Mesothelial cell of epicardium (in vitro differentiated cells): ENCODE data around the gene CALHM2. TPM values are rescaled to one million over a fixed set of nuclear protein-coding genes. Genes with fewer than 3 reads are reported as not detected.

Source experiments
- DNase-seq, 2 experiments: peaks; one replicate each; pipeline ENCODE4 v3.0.0; 2021; ENCODE audit warnings: low spot score in 2 of 2; ENCODE audit not compliant: unreplicated experiment in 2 of 2
- H3K27ac Mint-ChIP-seq: 2 replicates; pipeline ENCODE4 v1.8.0; 2021; ENCODE audit warnings: mixed read lengths
- H3K27me3 Mint-ChIP-seq: 2 replicates; pipeline ENCODE4 v1.8.0; 2021; ENCODE audit warnings: low read depth, mixed read lengths
- H3K36me3 Mint-ChIP-seq: 2 replicates; pipeline ENCODE4 v1.8.0; 2021; ENCODE audit warnings: mixed read lengths
- H3K4me1 Mint-ChIP-seq: 2 replicates; pipeline ENCODE4 v1.8.0; 2021; ENCODE audit warnings: mixed read lengths
- H3K4me3 Mint-ChIP-seq: 2 replicates; pipeline ENCODE4 v1.8.0; 2021; ENCODE audit warnings: mild to moderate bottlenecking, moderate library complexity, mixed read lengths
- H3K9me3 Mint-ChIP-seq: 2 replicates; pipeline ENCODE4 v1.8.0; 2021; ENCODE audit warnings: mixed read lengths
- CTCF ChIP-seq: fragments of 200-600 bp; sonication (generic); IDR thresholded peaks from one replicate; pipeline ENCODE4 v1.5.0; 2021; ENCODE audit warnings: antibody characterized with exemption; ENCODE audit not compliant: unreplicated experiment
- total RNA-seq: library from RNA; stranded (reverse); gene quantifications from 3 replicates; pipeline ENCODE4 v1.2.1, GENCODE V29; 2021

The CALHM2 gene
- total RNA-seq, 1 donor from 2014 or later = 4.3 TPM

DNA sequence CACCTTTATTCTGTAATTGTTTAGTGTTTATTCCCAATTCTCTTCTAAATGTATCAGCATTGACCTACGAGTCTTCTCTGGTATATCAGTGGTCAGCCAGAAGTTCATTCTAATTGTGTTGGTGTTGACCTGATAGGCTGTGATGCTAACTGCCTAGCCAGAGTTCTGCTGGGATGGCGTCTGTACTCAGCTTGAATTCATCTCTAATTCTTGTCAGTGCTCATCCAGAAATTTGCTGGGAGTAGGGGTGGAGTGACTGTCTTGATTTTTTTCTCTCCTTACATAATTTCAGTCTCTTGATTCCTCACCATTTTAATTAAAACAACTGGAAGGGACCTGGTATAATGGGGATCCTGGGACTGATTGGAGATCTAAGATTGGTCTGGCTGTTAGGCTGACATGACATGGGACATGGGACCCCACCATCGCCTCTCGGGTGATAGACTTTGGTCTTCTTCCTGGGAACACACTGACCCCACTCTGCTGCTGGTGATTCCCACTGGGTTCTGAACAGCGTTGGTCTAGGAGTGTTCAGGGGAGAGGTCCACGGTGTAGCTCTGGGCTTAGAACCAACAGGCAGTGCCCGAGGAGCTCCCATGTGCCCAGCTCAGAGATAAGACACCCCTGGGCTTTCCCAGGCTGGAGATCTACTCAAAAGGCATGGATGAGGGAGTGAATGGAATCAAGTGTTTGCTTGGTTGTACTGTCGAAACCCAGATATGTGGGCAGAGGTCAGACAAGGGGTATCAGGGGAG, 45.2 kb upstream of the CALHM2 start:
- Mint-ChIP-seq H3K4me3 (no peak overlapping the region), H3K36me3 (no peaks in the 10 kb centered on the region), H3K9me3 (no peaks in the 10 kb centered on the region), H3K4me1 (peaks cover 13% of the 10 kb centered on the region), H3K27me3 (peaks cover 85% of the 10 kb centered on the region), H3K27ac (no peak overlapping the region)
- no peak for TF ChIP-seq CTCF
- DNase-seq = no peak

- no peak overlapping the region for H3K27ac Mint-ChIP-seq
- peak overlapping the region; percentile 68 for H3K4me3 Mint-ChIP-seq
- H3K27me3 Mint-ChIP-seq = peaks cover 77% of the 10 kb centered on the region
Measured at GRCh38 chr10:103495321-103495720, 43.2 kb upstream of the CALHM2 start.

GRCh38 chr10:103493916-103494877, 42.0 kb upstream of the CALHM2 start:
- Mint-ChIP-seq H3K4me3 (peak overlapping the region; percentile 68), H3K27me3 (peaks cover 69% of the 10 kb centered on the region), H3K9me3 (no peaks in the 10 kb centered on the region), H3K4me1 (peaks cover 25% of the 10 kb centered on the region), H3K27ac (no peak overlapping the region), H3K36me3 (no peaks in the 10 kb centered on the region)
- DNase-seq = no peak
- no peak for TF ChIP-seq CTCF

More at GRCh38 chr10:103495321-103495720, 43.2 kb upstream of the CALHM2 start:
- DNase-seq = no peak
- no peaks in the 10 kb centered on the region for H3K9me3 Mint-ChIP-seq
- H3K4me1 Mint-ChIP-seq = peaks cover 24% of the 10 kb centered on the region
- TF ChIP-seq CTCF = no peak
- no peaks in the 10 kb centered on the region for H3K36me3 Mint-ChIP-seq

DNA sequence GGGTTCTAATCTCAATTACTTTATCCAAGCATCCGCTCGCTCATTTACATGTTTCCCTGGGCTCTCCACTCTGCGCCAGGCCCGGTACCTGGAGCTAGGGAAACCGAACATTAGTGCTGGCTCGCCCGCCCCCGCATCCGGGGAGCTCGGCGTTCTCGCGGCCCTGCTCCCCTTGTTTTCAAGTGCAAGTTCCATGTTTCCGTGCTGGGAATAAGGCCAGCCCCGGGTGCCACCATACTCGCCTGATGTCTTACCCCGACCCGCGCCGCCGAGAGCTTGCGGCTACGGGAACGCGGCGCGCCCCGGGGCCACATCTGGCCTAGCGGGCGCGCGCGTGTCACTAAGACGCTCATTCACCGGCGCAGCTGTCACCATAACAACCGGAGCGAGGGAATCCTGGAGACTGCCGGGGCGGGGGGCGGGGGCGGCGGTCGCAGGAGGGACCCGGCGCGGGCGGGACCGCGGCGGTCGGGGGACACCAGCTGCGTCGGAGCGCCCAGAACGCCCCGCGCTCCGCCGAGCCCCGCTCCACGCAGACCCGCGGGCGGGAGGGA, 41.3 kb upstream of the CALHM2 start, which contains the start of gene NEURL1:
NEURL1 (plus strand) TSS at position 344 of the 554 bp plus-strand sequence. CDS start 683 bp downstream, outside the sequence.
- Mint-ChIP-seq H3K27me3 (peaks cover 64% of the 10 kb centered on the region), H3K4me3 (peak within 1 kb of the TSS; percentile 76), H3K4me1 (peaks cover 25% of the 10 kb centered on the region), H3K27ac (no peak within 1 kb of the TSS), H3K36me3 (no peaks in the 10 kb centered on the region), H3K9me3 (no peaks in the 10 kb centered on the region)
- no peak for DNase-seq
- no peak for TF ChIP-seq CTCF

DNA sequence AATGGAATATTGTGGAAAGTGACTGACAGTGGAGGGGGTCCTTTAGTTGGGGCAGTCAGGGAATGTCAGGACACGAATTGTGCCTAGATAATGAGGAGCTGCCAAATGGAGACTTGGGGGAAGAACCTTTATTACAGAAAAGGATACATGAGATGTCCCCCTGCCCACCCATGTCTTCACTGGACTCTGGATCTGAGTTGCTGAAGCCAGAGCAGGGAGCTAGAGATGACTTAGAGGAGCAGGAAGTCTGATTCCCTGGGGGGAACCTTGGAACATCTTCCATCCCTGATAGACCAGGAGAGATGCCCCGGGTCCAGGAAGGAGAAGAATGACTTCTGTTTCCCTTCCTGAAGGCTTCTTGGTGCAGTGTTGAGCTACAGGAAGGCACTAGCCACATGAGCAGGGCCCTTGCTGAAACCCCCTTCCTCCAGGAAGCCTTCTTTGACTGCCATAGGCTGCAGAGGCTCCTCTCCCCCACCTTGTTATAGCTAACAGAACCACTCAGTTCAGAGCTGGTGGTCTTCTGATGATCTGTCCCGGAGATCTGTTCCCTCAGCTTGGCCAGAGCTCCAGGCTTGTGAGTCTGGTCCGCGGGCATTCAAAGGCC, 40.6 kb upstream of the CALHM2 start:
- Mint-ChIP-seq H3K27ac (no peak overlapping the region), H3K36me3 (no peaks in the 10 kb centered on the region), H3K9me3 (no peaks in the 10 kb centered on the region), H3K4me3 (peak overlapping the region; percentile 76), H3K27me3 (peaks cover 63% of the 10 kb centered on the region), H3K4me1 (peaks cover 25% of the 10 kb centered on the region)
- no peak for DNase-seq
- TF ChIP-seq CTCF = no peak
